Lung (tissue), 12 donors: ENCODE results near the gene CWC27. TPM values are rescaled to one million over a fixed set of nuclear protein-coding genes. Genes with fewer than 3 reads are reported as not detected.

Experiments
- ATAC-seq: fragments of 200-7000 bp; cut with Tn5 transposase; one replicate; pipeline ENCODE4 v1.9.1; 2020; ENCODE audit warnings: moderate number of reproducible peaks; ENCODE audit not compliant: insufficient read depth, low FRiP score
- DNase-seq, 3 donors: peaks; one replicate each; pipeline ENCODE4 v3.0.0-alpha.2; 2013 to 2017
- H3K27ac ChIP-seq, 2 donors: one replicate each; pipeline ENCODE4 v1.5.1; 2013; ENCODE audit warnings: mild to moderate bottlenecking in 2 of 2, moderate library complexity in 2 of 2, control low read depth in 1 of 2, inconsistent platforms in 1 of 2, low read depth in 1 of 2, low read length in 1 of 2
- H3K27me3 ChIP-seq, 3 donors: one replicate each; pipeline ENCODE4 v1.5.1; 2013; ENCODE audit warnings: low read length in 2 of 3; ENCODE audit not compliant: control insufficient read depth in 3 of 3, insufficient read depth in 3 of 3
- H3K36me3 ChIP-seq, 4 donors: one replicate each; pipeline ENCODE4 v1.5.1; 2013; ENCODE audit warnings: low read length in 4 of 4, mild to moderate bottlenecking in 1 of 4, moderate library complexity in 1 of 4; ENCODE audit not compliant: control insufficient read depth in 4 of 4, insufficient read depth in 4 of 4
- H3K4me1 ChIP-seq, 5 donors: one replicate each; pipeline ENCODE4 v1.5.1; 2013; ENCODE audit warnings: low read length in 5 of 5, mild to moderate bottlenecking in 2 of 5, moderate library complexity in 1 of 5; ENCODE audit not compliant: control insufficient read depth in 5 of 5, insufficient read depth in 5 of 5
- H3K4me3 ChIP-seq: one replicate; pipeline ENCODE4 v1.5.1; 2013; ENCODE audit warnings: mild to moderate bottlenecking, control low read depth, moderate library complexity
- H3K9ac ChIP-seq, 2 donors: one replicate each; pipeline ENCODE4 v1.5.1; 2013; ENCODE audit warnings: low read length in 2 of 2, control low read depth in 1 of 2; ENCODE audit not compliant: insufficient read depth in 1 of 2
- H3K9me3 ChIP-seq, 4 donors: one replicate each; pipeline ENCODE4 v1.5.1; 2013; ENCODE audit warnings: low read length in 3 of 4, mild to moderate bottlenecking in 1 of 4, moderate library complexity in 1 of 4; ENCODE audit not compliant: control insufficient read depth in 4 of 4, insufficient read depth in 3 of 4
- CTCF ChIP-seq: IDR thresholded peaks from 2 replicates; pipeline ENCODE4 v1.5.1; 2012; ENCODE audit warnings: mild to moderate bottlenecking; ENCODE audit errors: control extremely low read depth, extremely low read depth
- WGBS, 2 donors: extraction: QIAGEN DNeasy Blood & Tissue Kit; methylation state at CpG; one replicate each; pipeline ENCODE4 v1.1.7; 2013; 5-methylcytosine and 5-hydroxymethylcytosine counted together
- polyA plus RNA-seq, 2 donors: library from polyadenylated mRNA; stranded (reverse); fragments of 200-250 nt; gene quantifications; one replicate each; pipeline ENCODE4 v1.2.1, GENCODE V29; 2013
- total RNA-seq, 2 donors: library from RNA; depleted of rRNA in 1 of 2; stranded (reverse); fragments of >200 nt in 1 of 2; gene quantifications; one replicate each; pipeline ENCODE4 v1.2.1, GENCODE V29; 2014 to 2021
- donor health status: control.
- donor health status: control.
- donor health status: Bipolar disorder and iron deficiency.
- donor health status: healthy.
- donor health status: DM: yes; HTN: yes; CAD: no.

CWC27 gene
- total and polyA plus RNA-seq, 4 donors: 12.0 to 21.2 (median 16.7) TPM

GRCh38 chr5:64958757-64959391, 190.1 kb downstream of the CWC27 start:
- DNase-seq: peak in 2 of 3 donors; percentile 65 to 66
- H3K36me3 ChIP-seq: peaks cover 0 to 4% (median 0%) of the 10 kb centered on the region in 4 donors

GRCh38 chr5:64963278-64963677, 194.5 kb downstream of the CWC27 start:
- H3K4me1 ChIP-seq: no peaks in the 10 kb centered on the region
- DNase-seq (no peak), ATAC-seq (no peak)
- TF ChIP-seq CTCF: no peak
- H3K4me3 ChIP-seq: no peak overlapping the region
- H3K9ac ChIP-seq: no peak overlapping the region
- H3K9me3 ChIP-seq: peaks cover 0 to 4% (median 3%) of the 10 kb centered on the region in 4 donors
- peaks cover 0 to 4% (median 0%) of the 10 kb centered on the region in 4 donors for H3K36me3 ChIP-seq
- 97 to 98% methylated on average over 1 of the region's 1 CpG for WGBS, 2 donors
- H3K27me3 ChIP-seq: no peaks in the 10 kb centered on the region
- H3K27ac ChIP-seq: no peak overlapping the region

More at GRCh38 chr5:64958757-64959391, 190.1 kb downstream of the CWC27 start:
- peak; percentile 0 for TF ChIP-seq CTCF
- H3K4me3 ChIP-seq: no peak overlapping the region
- H3K9ac ChIP-seq: no peak overlapping the region
- H3K27me3 ChIP-seq: no peaks in the 10 kb centered on the region
- H3K27ac ChIP-seq: no peak overlapping the region
- no peaks in the 10 kb centered on the region for H3K4me1 ChIP-seq
- no peak for ATAC-seq
- peaks cover 0 to 4% (median 1%) of the 10 kb centered on the region in 4 donors for H3K9me3 ChIP-seq

DNA sequence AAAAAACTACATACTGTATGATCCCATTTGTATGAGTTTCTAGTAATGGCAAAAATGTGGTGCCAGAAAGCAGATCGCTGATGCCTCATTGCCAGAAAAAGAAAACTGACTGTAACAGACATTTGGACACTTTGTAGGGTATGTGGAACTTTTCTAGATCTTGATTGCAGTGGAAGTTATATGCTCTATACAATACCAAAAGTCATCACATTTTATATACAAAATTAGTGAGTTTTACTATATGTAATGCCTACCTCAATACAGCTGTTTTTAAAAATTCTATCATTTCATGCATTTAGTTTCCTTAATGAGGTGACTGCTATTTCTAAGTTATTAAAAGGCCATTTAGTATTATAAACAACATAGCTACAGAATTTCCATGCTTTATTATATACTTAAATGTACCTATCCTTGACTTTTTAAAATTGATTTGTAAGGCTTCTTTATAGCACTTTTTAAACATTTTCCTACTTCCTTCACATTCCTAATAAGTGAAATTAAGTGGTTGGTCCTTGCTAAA, 199.9 kb downstream of the CWC27 start:
- Histone ChIP-seq H3K4me3 (no peak overlapping the region), H3K9ac (no peak overlapping the region), H3K27me3 (no peaks in the 10 kb centered on the region), H3K27ac (no peak overlapping the region), H3K4me1 (peaks cover 0 to 13% (median 5%) of the 10 kb centered on the region in 5 donors), H3K9me3 (peaks cover 0 to 3% (median under 1%) of the 10 kb centered on the region in 4 donors), H3K36me3 (peaks cover 0 to 2% (median under 1%) of the 10 kb centered on the region in 4 donors)
- ATAC-seq (no peak), DNase-seq (peak; percentile 13 to 65 (median 54))
- no peak for TF ChIP-seq CTCF
- WGBS, 2 donors: 84 to 87% methylated on average over 1 of the region's 1 CpG
